Activated CD4-positive, alpha-beta T cell treated with anti-CD3 and anti-CD28 coated beads for 24 hours (primary cell): ENCODE data around the gene SIM2.

ENCODE experiments used
- DNase-seq, 2 donors: peaks; one replicate each; pipeline ENCODE4 v3.0.0-alpha.2; 2020; ENCODE audit warnings: low read depth in 2 of 2

Gene SIM2

DNA sequence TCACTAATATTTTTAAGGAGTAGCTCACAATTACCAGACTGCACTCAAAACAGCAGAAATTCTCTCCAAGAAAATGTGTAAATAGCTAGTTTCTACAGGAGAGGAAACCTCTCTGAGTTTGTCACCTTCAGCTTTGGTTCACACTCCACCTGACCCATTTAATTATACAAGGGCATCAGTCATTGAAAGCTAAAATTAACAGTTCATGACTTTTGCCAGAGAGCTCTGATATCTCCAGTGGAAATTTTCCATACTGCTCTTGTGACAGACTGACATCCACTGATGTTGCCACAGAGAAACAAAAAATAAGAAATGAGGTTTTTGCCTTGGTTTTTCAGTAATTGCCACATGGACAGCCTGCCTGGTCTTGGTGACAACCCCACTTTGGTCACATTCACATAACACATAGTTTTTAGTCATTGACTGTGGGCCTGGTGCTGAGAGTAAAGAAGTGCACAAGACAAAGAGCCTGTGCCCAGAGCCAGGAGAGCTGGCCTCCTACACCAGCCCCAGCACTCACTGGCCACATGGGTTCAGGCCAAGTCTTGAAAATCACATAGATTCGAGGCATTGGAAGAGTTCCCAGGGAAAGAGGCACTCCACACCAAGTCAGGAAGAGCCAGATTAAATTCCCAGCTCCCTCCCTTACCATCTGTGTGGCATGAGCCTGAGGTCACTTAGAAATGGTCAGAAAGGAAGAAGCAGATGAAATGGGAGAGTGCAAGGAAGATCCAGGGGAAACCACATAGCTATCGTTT, 13.8 kb upstream of the SIM2 start:
- no peak for DNase-seq

DNA sequence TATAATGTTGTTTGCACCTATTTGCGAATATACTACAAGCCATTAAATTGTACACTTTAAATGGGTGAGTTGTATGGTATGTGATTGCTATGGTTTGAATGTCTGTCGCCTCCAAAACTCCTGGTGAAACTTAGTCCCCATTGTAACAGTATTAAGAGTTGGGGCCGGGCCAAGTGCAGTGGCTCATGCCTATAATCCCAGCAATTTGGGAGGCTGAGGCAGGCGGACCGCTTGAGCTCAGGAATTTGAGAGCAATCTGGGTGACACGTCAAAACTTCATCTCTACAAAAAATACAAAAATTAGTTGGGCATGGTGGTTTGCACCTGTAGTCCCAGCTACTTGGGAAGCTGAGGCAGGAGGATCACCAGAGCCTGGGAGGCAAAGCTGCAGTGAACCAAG, 12.0 kb upstream of the SIM2 start:
- no peak for DNase-seq

DNA sequence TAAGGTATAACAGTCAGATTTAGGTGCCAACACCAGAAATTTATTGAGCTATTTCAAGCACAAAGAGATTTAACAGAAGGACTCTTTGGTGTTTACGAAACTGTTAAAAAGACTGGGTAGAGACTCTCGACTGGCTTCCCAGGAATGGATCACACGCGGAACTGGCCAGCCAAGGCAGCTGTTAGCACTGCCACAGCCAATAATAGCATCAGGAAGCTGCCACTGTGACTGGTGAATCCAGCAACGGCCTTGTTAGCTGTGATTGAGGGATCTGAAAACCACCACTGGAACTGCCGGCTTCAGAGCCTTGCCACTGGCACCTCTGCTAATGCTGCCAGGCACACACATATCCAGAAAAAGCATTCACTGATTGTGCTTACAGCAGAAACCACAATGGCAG, 10.6 kb upstream of the SIM2 start:
- DNase-seq, result no peak

DNA sequence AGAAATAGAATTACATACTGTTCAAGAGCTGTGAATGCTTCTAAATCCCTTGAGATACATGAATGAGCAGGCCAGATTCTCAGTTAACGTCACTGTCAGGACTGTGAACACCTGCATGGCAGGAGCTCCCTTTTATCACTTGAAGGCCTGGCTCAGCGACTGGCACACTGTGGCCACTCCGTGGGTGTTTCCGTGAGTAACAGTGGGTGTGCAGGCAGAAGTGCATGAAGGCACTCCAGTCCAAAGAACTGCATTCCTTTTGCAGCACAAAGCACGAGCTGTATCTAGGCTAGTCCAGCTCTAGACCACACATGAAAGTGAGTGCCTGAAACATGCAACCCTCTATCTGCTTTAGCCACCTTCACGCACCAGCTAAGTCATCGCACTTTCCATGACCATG, 9.6 kb upstream of the SIM2 start:
- DNase-seq, result no peak

DNA sequence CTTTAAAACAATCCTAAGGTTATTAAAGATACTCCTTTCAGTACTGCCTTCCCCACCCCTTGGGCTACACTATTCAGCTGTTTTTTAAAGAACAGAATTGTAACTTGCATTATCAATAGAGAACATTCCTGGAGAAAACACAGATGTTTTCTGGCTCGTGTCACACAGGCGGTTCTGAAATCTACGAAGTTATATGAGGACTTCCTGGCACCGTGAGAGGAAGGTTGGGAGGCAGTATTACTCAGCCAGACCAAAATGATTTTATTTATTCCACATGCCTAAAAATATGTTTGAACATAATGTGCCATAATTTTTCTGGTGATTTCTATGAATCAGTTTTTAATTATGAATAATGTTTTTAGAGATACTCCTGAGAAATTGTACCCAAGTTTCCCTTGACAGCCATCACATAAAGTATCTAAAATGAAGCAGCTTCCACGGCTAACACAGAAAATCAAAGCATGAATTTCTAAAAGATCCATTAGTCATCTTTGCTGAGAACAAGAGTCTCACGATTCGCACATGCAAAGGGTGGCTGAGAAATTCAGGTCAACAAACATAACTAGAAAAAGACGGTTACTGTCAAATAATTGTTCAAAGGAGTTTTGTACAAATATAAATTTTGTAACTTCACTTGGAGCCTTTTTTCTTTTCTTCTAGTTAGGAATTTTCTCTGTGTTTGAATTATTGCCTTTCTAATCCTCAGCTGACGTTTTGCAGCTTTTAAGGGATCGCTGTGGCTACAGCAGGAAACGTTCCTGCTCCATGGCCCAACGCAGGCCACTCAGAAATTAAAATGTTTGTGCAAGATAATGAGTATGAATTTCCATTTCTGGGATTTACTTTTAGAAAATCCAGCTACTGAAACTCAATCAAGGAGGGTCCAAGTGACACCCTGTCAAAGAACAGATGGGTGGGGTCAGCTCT, 8.0 kb upstream of the SIM2 start:
- no peak for DNase-seq

DNA sequence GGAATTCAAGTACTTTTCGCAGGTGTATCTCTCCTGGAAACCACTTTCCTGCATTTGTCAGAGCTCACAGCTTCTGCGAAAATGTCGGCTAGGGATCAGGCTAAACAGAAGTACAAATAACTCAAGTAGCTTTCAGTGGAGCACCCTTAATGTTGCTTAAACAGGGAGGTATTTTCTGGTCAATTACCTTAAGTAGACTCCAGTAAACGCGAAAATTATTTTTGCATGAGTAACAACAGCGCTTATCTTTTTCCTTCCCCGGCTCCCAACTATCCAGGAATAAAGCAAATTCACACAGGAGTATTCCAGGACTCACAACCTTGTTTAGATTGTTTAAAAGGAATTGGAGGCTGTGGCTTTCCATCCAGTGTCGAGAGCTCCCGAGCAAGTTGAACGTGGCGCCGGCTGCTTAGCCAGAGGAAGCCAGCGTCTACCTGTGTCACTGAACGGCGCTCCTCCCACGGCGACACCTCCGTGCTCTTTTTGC, 7.3 kb upstream of the SIM2 start:
- DNase-seq, result no peak

DNA sequence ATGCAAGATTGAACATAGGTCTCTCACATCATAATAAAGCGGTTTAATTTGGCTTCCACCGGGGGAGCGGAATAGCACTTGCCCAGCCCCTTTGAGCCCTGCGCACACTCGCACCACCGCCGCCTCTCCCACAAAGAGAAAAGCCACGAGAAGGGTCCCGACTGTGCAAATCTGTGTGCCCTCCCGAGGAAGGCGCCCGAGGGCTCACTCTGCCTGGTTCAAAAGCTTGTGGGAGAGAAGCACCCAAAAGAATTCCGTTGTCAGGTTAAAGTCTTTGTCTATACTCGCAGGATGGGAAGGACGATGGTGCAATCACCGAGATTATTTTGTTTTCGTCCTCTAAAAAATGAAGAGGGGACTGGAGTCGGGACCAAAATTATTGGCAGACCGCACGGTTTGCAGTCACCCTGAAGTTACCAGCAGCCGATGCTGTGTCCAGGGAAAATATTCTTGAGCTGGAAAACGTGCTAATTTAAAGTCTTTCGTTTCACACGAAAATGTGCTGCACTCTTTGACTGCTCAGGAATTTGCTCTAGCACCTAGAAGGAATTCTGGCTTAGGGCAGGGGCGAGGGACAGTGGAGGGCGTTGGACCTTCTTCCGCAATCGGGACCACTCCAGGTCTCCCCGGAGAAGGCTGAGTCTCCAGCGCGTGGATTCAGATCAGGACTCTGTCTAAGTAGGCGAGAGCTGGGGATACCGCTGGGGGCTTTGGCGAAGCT, 6.6 kb upstream of the SIM2 start:
- DNase-seq, result no peak

DNA sequence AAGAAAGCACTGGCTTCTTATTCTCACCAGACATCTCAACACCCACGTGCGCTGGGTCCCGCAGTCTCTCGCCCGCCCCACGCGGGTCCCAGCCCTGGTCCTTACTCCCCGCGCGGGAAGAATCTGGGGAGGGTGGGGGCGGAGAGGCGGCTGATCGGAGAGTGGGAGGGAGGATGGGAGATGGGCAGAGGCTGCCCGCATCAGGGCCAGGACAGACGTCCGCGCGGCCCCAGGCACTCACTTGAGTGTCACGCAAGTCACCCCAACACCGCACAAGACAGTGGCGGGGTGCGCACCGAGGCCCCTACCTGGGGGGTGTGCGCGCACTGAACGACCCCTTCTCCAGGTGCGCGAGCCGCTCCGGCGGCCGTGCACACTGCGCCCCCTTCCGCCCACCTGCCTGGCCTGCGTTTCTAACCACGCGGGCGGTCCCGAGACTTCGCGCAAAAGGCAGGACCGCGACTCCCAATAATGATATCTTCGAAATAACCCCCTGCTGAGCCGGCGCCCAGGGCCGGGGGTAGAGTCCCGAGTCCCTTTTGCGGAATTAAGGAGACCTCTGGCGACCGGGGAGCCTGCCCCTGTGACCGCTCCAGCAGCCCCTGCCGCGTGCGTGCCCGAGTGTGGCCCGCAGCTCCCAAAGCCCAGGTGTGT, 6.0 kb upstream of the SIM2 start:
- DNase-seq, result no peak

DNA sequence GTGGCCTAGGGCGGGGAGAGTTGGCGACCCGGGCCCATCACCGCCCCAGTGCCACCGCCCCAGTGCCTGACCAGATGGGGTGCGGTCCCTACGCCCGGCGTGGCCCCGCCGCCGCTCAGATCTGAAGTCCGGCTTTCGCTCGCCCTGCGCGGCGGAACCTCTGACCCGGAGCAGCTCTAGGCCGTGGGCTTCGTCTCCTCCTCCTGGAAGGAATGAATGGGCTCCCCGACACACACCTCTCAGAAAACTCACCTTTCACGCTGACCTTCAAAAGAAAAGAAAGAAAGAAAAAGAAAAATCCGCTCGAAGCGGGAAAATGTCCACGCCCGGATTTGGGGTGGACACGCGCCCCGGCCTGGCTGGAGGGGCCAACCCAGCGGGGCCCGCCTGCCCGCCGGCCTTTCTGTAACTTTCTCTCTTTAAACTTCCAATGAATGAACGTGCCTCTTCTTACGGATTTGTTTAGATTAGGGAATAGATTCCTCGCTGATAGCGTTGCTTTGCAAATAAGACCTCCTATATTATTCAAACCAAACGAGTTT, 5.4 kb upstream of the SIM2 start:
- no peak for DNase-seq

DNA sequence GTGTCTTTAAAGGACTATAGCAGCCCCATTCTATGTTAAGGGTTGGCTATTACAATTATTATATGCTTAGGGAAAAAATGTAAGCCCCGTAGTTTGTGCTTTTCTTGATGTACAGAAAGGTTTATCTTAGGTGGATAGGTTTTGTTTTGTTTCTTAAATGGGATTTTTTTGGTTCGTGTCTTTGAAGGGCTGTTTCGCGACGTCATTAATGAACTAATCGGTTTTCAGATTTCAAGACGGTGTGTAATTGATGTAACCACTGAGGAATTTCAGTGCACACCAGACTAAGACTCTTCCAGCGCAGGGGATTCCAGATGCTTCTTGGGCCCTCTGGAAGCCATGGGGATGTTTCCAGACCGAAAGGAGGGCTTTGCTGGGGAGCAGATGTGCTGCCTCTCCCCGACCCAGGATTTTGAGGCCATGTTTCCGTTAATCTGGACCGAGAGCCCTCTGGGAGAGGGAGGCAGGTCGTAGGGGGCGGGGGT, 4.8 kb upstream of the SIM2 start:
- DNase-seq, result no peak

DNA sequence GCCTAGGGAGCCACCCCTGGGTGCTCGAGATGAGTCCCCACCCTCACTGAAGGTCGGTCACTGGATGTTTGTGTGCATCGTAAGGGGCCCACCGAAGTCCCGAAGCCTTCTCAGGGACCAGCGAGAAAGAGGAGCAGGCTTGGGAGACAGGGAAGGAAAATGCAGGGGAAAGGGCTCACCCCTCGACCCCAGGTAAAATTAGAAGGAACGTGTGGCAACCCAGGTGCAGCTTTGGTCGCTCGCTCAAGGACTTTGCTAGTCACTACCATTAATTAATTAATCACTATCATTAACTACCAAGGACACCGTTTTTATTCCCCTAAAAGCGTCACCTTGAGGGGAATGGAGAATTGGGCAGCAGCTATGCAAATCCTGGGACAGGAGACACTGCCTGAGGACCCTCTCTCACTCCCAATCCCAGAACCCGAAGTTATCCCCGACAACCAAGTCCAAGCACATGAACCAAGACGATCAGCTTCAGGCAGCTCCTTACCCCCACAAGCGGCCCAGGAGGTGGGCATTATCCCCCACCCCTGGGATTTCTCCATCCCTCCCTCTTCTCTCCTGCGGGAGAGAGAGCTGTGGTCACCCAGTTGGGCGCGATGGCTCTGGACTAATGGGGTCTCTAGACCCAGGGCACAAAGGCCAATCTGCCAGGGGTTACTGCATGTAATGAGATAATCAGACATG, 4.2 kb upstream of the SIM2 start:
- no peak for DNase-seq

DNA sequence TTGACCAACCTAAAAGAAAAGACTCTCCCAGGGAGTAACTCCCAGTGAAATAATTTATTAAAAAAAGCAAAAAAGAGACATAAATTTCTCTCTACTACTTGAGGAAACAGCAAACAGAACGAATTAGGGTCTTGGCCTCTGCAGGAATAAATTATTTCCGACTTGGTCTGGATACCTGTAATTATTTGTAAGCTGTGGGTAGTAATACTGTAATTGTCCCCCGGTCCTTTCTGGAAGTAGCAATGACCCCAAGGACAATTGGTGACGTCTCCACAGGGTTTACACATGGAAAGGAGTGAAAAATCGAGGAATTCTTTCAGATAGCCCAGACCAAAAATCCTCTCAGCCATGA, 3.7 kb upstream of the SIM2 start:
- no peak for DNase-seq

DNA sequence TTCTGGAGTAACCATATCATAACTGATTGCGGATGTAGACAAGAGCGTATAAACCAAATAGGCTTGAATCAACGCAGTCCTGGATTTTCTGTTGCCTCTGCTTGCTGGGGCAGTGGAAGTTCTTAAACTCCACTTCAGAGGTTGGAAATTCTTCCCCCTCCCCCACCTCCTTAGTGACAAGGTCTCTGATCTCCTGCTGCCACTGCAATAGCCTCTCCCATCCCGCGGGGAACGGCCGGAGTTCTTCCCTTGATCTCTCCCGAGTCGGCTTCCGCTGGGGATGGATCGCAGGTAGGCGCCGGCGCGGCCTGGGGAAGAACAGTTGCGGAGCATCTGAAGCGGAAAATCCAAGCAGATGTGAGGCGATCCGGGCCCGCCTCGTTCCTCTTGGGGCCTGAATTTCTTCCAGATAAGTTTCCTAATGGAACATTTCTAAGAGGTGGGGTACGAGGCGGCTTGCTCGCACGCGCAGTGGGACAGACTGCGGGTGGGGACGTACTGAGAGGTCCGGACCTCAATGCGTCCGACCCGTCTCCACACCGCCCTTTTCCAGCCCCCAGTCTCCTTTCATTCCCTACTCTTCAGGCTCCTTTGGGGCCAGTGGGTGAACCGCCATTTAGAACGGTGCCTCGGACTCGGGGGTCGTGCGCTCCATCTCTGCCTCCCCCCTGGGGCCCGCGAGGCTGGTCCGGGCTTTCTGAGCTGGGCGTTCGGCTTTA, 3.1 kb upstream of the SIM2 start:
- DNase-seq, result no peak

DNA sequence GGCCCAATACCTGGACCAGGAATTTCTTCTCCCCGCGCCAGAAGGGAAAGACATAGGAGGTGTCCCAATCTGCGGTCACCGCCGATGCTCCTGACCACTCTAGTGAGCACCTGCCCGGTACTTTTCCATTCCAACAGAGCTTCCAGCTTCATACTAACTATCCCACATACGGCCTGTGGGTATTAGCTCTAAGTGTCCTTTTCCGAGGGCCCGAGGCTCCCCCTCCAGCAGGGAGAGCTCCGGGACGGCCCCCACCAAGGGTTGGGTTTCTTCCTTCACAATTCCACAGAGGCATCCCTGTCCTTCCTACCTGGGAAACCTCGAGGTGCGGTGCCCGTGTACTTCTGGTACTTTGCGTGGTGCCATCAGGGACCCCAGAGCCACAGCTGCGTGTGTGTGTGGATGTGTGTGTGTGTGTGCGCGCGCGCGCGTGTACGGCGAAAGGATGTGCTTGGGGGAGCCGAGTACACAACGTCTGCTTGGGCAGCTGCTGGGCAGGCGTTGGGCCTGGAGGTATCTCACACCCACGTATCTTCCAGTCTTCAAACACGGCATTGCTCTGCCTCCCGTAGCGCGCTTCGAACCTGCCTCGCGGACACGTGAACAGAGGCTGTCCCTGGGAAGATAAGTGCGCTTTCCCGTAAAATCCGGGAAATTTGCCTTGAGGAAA, 2.4 kb upstream of the SIM2 start:
- DNase-seq, result no peak

DNA sequence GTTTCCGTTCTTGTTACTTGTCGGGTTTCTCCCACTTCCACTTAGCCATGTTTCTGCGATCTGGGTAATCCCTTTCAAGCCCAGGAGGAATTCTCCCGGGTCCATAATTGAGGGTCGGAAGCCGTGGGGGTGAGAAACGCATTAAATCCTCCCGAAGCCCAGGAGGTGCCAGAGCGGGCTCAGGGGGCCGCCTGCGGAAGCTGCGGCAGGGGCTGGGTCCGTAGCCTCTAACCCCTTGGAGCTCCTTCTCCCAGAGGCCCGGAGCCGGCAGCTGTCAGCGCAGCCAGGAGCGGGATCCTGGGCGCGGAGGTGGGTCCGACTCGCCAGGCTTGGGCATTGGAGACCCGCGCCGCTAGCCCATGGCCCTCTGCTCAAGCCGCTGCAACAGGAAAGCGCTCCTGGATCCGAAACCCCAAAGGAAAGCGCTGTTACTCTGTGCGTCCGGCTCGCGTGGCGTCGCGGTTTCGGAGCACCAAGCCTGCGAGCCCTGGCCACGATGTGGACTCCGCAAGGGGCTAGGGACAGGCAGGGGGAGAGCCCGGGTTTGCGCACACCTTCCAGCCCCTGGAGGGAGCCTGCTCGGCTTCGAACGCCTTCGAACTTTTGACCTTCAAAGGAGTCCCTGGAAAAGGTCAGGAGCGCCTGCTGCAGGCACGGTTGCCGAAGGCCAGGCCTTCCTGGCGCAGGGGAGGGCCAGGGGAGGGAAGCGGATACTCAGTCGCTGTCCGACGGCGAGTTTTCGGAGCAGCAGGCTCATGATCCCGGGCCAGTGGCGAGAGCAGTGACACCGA, 1.7 kb upstream of the SIM2 start:
- DNase-seq, result no peak

DNA sequence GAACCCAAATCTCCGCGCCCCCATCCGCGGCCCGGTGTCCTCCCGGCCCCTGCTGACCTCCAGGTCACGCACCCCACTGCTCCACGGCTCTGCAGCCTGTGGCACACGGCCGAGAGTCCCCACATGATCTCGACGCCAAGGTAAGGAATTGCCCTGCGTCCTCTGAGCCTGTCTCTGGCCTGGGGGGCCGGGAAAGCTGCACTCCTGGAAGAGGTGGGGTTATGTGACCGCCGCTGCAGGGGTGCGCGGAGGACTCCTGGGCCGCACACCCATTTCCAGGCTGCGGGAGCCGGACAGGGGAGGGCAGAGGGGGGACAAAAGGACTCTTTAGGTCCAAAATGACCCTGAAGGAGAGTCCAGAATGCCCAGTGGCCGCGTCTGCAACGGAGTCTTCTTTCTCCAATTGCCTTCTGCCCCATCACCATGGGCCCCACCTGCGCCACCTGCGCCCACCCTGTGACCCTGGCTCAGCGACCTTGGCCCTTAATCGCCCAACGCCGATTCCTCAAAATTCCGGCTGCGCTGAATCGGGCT, 997 bp upstream of the SIM2 start:
- no peak for DNase-seq

DNA sequence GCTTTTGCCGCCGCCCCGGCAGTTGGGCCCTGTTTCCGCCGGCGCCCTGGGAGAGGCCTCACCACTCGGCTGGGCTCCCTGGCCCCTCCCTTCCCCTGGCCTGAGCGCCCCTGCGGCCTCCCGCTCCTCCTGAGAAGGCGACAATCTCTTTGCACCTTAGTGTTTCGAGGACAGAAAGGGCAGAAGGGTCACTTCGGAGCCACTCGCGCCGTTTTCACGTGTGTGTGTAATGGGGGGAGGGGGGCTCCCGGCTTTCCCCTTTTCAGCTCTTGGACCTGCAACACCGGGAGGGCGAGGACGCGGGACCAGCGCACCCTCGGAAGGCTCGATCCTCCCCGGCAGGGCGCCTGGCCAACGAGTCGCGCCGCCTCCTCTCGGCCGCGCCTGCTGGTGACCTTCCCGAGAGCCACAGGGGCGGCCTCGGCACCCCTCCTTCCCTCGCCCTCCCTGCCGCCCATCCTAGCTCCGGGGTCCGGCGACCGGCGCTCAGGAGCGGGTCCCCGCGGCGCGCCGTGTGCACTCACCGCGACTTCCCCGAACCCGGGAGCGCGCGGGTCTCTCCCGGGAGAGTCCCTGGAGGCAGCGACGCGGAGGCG, 432 bp upstream of the SIM2 start:
- DNase-seq, result no peak
